Bronchial epithelial cell (primary cell): ENCODE results near the gene CFC1. TPM values are rescaled to one million over a fixed set of nuclear protein-coding genes. Genes with fewer than 3 reads are reported as not detected.
A peak's percentile ranks its signal among the peaks of the same experiment; 100 is the strongest.
"Not testable (repeated sequence)": the region's sequence is repeated elsewhere in the genome, so short reads cannot be mapped to it uniquely, and the experiment has no call there.

Experiments used
- DNase-seq: peaks from one replicate; pipeline ENCODE4 v3.0.0-alpha.2; 2010; ENCODE audit warnings: low read depth
- FAIRE-seq: peaks from 2 replicates; lab custom pipeline; 2011; peaks lifted over from hg19 to GRCh38; lab: Jason Lieb, UNC
- H3K27me3 ChIP-seq: 2 replicates; pipeline ENCODE4 v1.5.1; 2011; ENCODE audit warnings: low read length; ENCODE audit not compliant: control insufficient read depth, insufficient read depth
- H3K36me3 ChIP-seq: 2 replicates; pipeline ENCODE4 v1.5.1; 2011; ENCODE audit warnings: low read length; ENCODE audit not compliant: control insufficient read depth, insufficient read depth
- H3K4me3 ChIP-seq: 2 replicates; pipeline ENCODE4 v1.5.1; 2011; ENCODE audit warnings: mild to moderate bottlenecking, low read depth, low read length, control low read depth
- total RNA-seq: library from RNA; depleted of rRNA; stranded (reverse); fragments of >200 nt; gene quantifications from 2 replicates; pipeline ENCODE4 v1.2.1, GENCODE V29; 2014

CFC1 gene
- total RNA-seq, 1 donor from 2014 or later, result not detected

- DNase-seq, FAIRE-seq, H3K36me3 ChIP-seq, H3K27me3 ChIP-seq, H3K4me3 ChIP-seq: not testable (repeated sequence)
Observed at GRCh38 chr2:130566165-130566564, 33.2 kb downstream of the CFC1 start.

- not testable (repeated sequence) for DNase-seq, H3K4me3 ChIP-seq, H3K36me3 ChIP-seq, H3K27me3 ChIP-seq, FAIRE-seq
Observed at GRCh38 chr2:130556441-130556840, 42.9 kb downstream of the CFC1 start.

GRCh38 chr2:130554178-130554577, 45.2 kb downstream of the CFC1 start:
- not testable (repeated sequence) for H3K4me3 ChIP-seq, DNase-seq, H3K27me3 ChIP-seq, FAIRE-seq, H3K36me3 ChIP-seq

- not testable (repeated sequence) for FAIRE-seq, H3K27me3 ChIP-seq, H3K36me3 ChIP-seq, DNase-seq, H3K4me3 ChIP-seq
Observed at GRCh38 chr2:130549475-130549874, 49.9 kb downstream of the CFC1 start.

GRCh38 chr2:130548418-130548817, 51.0 kb downstream of the CFC1 start:
- DNase-seq, H3K36me3 ChIP-seq, H3K27me3 ChIP-seq, H3K4me3 ChIP-seq, FAIRE-seq: not testable (repeated sequence)

- H3K36me3 ChIP-seq, FAIRE-seq, H3K27me3 ChIP-seq, DNase-seq, H3K4me3 ChIP-seq: not testable (repeated sequence)
Observed at GRCh38 chr2:130544978-130545377, 54.4 kb downstream of the CFC1 start.

- not testable (repeated sequence) for H3K4me3 ChIP-seq, H3K36me3 ChIP-seq, H3K27me3 ChIP-seq, DNase-seq
- FAIRE-seq, result peak; percentile 13
Observed at GRCh38 chr2:130543785-130544528, 55.4 kb downstream of the CFC1 start.

GRCh38 chr2:130542789-130543188, 56.6 kb downstream of the CFC1 start:
- not testable (repeated sequence) for H3K36me3 ChIP-seq, DNase-seq, H3K27me3 ChIP-seq, H3K4me3 ChIP-seq
- peak; percentile 64 for FAIRE-seq

Other genes starting within 250 kb of the CFC1 start
- gene PTPN18, start 243.5 kb downstream of the CFC1 start, total RNA-seq, result 12.7 and 14.5 TPM in 2 replicates
- not detected in 2 replicates for gene POTEI, start 90.2 kb downstream of the CFC1 start, total RNA-seq
- gene CFC1B, start 78.4 kb downstream of the CFC1 start, total RNA-seq, result not detected in 2 replicates
- not detected in 2 replicates for gene POTEJ, start 11.9 kb upstream of the CFC1 start, total RNA-seq
- gene GPR148, start 129.5 kb upstream of the CFC1 start, total RNA-seq, result not detected in 2 replicates
- gene AMER3, start 156.0 kb upstream of the CFC1 start, total RNA-seq, result under 0.01 TPM in 1 of 2 replicates, not detected in the other
- gene ARHGEF4, start 237.3 kb upstream of the CFC1 start, total RNA-seq, result 74.8 and 107 TPM in 2 replicates